PC-3 (cell line): ENCODE data around the gene EIF4EBP3. TPM values are rescaled to one million over a fixed set of nuclear protein-coding genes. Genes with fewer than 3 reads are reported as not detected.

Source experiments
- ATAC-seq: fragments of 200-7000 bp; cut with Tn5 transposase; 2 replicates; pipeline ENCODE4 v1.9.1; 2020; ENCODE audit warnings: mild to moderate bottlenecking, moderate library complexity
- BruUV-seq: library from RNA; stranded (reverse); fragments of 400-500 nt; replicated peaks from 2 replicates; lab custom pipeline; 2021; lab: Mats Ljungman, UMichigan
- CTCF ChIA-PET: fragments of 300-600 bp; sonication (Branson Sonifier 250); formaldehyde crosslinking; loops from one replicate; lab custom pipeline; 2022; ENCODE audit warnings: antibody characterized with exemption; lab: Charles Lee
- POLR2A ChIA-PET: fragments of 300-600 bp; sonication (Branson Sonifier 250); formaldehyde crosslinking; loops from one replicate; lab custom pipeline; 2022; ENCODE audit warnings: antibody characterized with exemption; ENCODE audit not compliant: unreplicated experiment; lab: Charles Lee
- DNase-seq: peaks from one replicate; pipeline ENCODE4 v3.0.0-alpha.2; 2015
- H2AFZ ChIP-seq: fragments of 300-600 bp; sonication (generic); 2 replicates; pipeline ENCODE4 v1.6.0; 2016; ENCODE audit warnings: antibody characterized with exemption, low read length
- H3F3A ChIP-seq: fragments of 300-600 bp; sonication (generic); one replicate; pipeline ENCODE4 v1.6.0; 2017; ENCODE audit warnings: antibody characterized with exemption, low read length, control low read depth, mild to moderate bottlenecking; ENCODE audit not compliant: unreplicated experiment
- H3K27ac ChIP-seq: fragments of 300-600 bp; sonication (generic); 2 replicates; pipeline ENCODE4 v1.5.1; 2016; ENCODE audit warnings: mild to moderate bottlenecking, low read length
- H3K27me3 ChIP-seq: fragments of 300-600 bp; sonication (generic); 2 replicates; pipeline ENCODE4 v1.6.1; 2016; ENCODE audit warnings: low read length, mixed read lengths
- H3K36me3 ChIP-seq: fragments of 300-600 bp; sonication (generic); 2 replicates; pipeline ENCODE4 v1.6.1; 2016; ENCODE audit warnings: low read depth, mixed run types, low read length, mixed read lengths
- H3K4me1 ChIP-seq: fragments of 300-600 bp; sonication (generic); 2 replicates; pipeline ENCODE4 v1.5.1; 2016; ENCODE audit warnings: low read length; ENCODE audit not compliant: insufficient read depth
- H3K4me2 ChIP-seq: fragments of 300-600 bp; sonication (generic); 2 replicates; pipeline ENCODE4 v1.6.0; 2016; ENCODE audit warnings: low read length
- H3K4me3 ChIP-seq: fragments of 300-600 bp; sonication (generic); 2 replicates; pipeline ENCODE4 v1.5.1; 2016; ENCODE audit warnings: mild to moderate bottlenecking, low read length, mixed read lengths
- H3K79me2 ChIP-seq: fragments of 300-600 bp; sonication (generic); 2 replicates; pipeline ENCODE4 v1.6.1; 2017; ENCODE audit warnings: low read length, mixed read lengths
- H3K9ac ChIP-seq: fragments of 300-600 bp; sonication (generic); 2 replicates; pipeline ENCODE4 v1.6.0; 2016; ENCODE audit warnings: mild to moderate bottlenecking, low read length
- H3K9me2 ChIP-seq: fragments of 300-600 bp; sonication (generic); replicated peaks from 2 replicates; pipeline ENCODE4 v1.6.1; 2016; ENCODE audit warnings: mixed run types, low read length, mixed read lengths
- H3K9me3 ChIP-seq: fragments of 300-600 bp; sonication (generic); 2 replicates; pipeline ENCODE4 v1.6.1; 2016; ENCODE audit warnings: low read length, mixed read lengths
- H4K20me1 ChIP-seq: fragments of 300-600 bp; sonication (generic); 2 replicates; pipeline ENCODE4 v1.6.1; 2016; ENCODE audit warnings: low read length, mixed read lengths
- EZH2 ChIP-seq: fragments of 300-600 bp; sonication (generic); IDR thresholded peaks from one replicate; pipeline ENCODE4 v1.6.1; 2017; ENCODE audit warnings: antibody characterized with exemption, mild to moderate bottlenecking, low read length; ENCODE audit not compliant: unreplicated experiment
- EZH2phosphoT487 ChIP-seq: fragments of 300-600 bp; sonication (generic); IDR thresholded peaks from 2 replicates; pipeline ENCODE4 v1.6.1; 2018; ENCODE audit warnings: mild to moderate bottlenecking, antibody characterized with exemption, low read length, borderline replicate concordance
- intact Hi-C: fragments of 100-400 bp; cut with micrococcal nuclease; formaldehyde crosslinking; loops from 2 replicates; pipeline ENCODE4 v1.9.0; 2023
- total RNA-seq: library from RNA; depleted of rRNA; stranded (reverse); fragments of >200 nt; gene quantifications from 2 replicates; pipeline ENCODE4 v1.2.3, GENCODE V29; 2014
- TF ChIP-seq, protein P1 (sequence below): fragments of 300-600 bp; sonication (generic); conservative IDR thresholded peaks from 2 replicates; pipeline ENCODE4 v1.5.1; 2017; ENCODE audit warnings: antibody characterized with exemption, low read depth, mild to moderate bottlenecking, low read length

Gene EIF4EBP3
- total RNA-seq, 1 experiment from 2014 or later, result not detected

DNA sequence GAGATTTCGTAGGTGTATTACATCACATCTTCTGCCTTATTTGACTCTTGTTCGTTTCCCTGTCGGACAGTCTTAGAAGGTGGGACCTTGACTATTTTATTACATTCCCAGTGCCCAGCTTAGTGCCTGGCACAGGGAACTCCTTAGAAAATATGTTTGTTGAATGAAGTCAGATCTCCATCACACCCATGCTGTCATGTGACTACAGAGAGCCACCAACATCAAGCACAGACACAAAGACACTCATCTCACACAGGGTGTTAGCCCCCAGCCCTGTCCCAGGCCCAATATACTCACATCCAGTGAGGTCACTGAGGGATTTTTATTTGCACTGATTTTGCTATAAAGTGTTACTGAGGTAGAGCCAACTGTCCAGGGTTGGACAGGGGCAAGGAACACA is 10.5 kb downstream of the EIF4EBP3 start:
- intact Hi-C loops, result no loop called here
- ATAC-seq (no peak), DNase-seq (no peak)
- Histone ChIP-seq H3K9me3 (no peaks in the 10 kb centered on the region), H3K9ac (peak overlapping the region; percentile 93), H3K4me1 (peaks cover 31% of the 10 kb centered on the region), H3K79me2 (peaks cover 40% of the 10 kb centered on the region), H3K27ac (peak overlapping the region; percentile 20; the same call in 1 of the 2 replicates), H2AFZ (peak overlapping the region; percentile 76), H3K9me2 (no peaks in the 10 kb centered on the region), H3F3A (no peaks in the 10 kb centered on the region), H3K27me3 (no peaks in the 10 kb centered on the region), H3K4me3 (peak overlapping the region; percentile 90; the same call in 1 of the 2 replicates), H4K20me1 (no peaks in the 10 kb centered on the region), H3K36me3 (no peaks in the 10 kb centered on the region), H3K4me2 (peak overlapping the region; percentile 92)
- no peak for TF ChIP-seq EZH2
- TF ChIP-seq, protein P1, sequence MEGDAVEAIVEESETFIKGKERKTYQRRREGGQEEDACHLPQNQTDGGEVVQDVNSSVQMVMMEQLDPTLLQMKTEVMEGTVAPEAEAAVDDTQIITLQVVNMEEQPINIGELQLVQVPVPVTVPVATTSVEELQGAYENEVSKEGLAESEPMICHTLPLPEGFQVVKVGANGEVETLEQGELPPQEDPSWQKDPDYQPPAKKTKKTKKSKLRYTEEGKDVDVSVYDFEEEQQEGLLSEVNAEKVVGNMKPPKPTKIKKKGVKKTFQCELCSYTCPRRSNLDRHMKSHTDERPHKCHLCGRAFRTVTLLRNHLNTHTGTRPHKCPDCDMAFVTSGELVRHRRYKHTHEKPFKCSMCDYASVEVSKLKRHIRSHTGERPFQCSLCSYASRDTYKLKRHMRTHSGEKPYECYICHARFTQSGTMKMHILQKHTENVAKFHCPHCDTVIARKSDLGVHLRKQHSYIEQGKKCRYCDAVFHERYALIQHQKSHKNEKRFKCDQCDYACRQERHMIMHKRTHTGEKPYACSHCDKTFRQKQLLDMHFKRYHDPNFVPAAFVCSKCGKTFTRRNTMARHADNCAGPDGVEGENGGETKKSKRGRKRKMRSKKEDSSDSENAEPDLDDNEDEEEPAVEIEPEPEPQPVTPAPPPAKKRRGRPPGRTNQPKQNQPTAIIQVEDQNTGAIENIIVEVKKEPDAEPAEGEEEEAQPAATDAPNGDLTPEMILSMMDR, result no peak
- no peak for TF ChIP-seq EZH2phosphoT487
- ChIA-PET POLR2A (interaction anchor here (0.6 kb wide), 2 partner anchors 43 to 89 kb away, joined by 3 to 5 read pairs; partner anchors contain the start of genes IK and NDUFA2), CTCF (no interaction called here)
- BruUV-seq, result no TSS peak

DNA sequence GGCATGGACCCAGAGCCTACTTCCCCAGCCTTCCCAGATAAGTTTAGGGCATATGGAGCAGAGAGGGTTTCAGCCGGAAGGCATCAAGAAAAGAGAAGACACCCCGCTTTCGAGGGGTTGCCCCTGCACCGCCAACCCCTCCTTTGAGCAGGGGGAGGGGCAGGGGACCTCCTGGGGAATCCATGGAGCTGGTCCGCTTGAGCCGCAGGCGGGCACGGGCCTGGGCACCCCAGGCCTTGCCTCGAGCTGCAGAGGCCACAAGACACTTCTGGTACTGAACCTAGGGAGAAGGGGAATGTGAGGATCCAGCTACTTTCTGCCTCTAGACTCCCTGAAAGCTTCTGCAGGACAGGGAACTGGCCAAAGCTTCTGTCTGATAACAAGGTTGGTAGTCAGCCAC is 11.1 kb downstream of the EIF4EBP3 start:
- Histone ChIP-seq H3K9me3 (no peaks in the 10 kb centered on the region), H3K4me1 (peaks cover 33% of the 10 kb centered on the region), H3K4me2 (no peak overlapping the region), H3K9ac (no peak overlapping the region), H3K9me2 (no peaks in the 10 kb centered on the region), H3K36me3 (no peaks in the 10 kb centered on the region), H2AFZ (no peak overlapping the region), H3K79me2 (peaks cover 39% of the 10 kb centered on the region), H3K27ac (no peak overlapping the region), H3K4me3 (no peak overlapping the region), H3K27me3 (no peaks in the 10 kb centered on the region), H3F3A (no peaks in the 10 kb centered on the region), H4K20me1 (no peaks in the 10 kb centered on the region)
- ChIA-PET CTCF (no interaction called here), POLR2A (interaction anchor here (0.6 kb wide), 2 partner anchors 89 kb away, joined by 3 read pairs; partner anchors contain the start of genes IK and NDUFA2)
- intact Hi-C loops, result no loop called here
- BruUV-seq, result no TSS peak
- DNase-seq (no peak), ATAC-seq (no peak)
- TF ChIP-seq EZH2 (no peak), EZH2phosphoT487 (no peak)
- TF ChIP-seq, protein P1, result no peak

DNA sequence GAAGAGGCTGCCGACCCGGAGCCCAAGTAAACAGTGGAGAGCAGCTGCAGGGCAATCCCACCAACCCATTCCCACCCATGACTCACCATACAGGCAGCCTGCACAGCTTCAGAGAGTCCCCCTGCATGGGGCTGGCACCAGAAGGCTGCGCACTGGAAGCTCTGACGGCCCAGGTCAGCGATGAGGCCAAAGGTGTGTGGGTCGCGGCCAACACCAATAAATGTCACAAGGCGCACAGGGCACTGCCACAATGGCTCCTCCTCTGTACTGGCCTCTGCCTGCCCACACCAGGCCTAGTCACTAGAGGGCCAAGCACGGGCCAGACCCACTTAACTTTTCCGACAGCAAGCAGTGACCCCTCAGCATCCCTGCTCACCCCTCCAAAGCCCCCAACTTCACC is 12.8 kb downstream of the EIF4EBP3 start:
- intact Hi-C loops, result no loop called here
- peaks cover 35% of the 10 kb centered on the region for H3K79me2 ChIP-seq
- no peak for ATAC-seq
- H3K4me1 ChIP-seq, result peaks cover 26% of the 10 kb centered on the region
- no peak overlapping the region for H2AFZ ChIP-seq
- H3K9ac ChIP-seq, result no peak overlapping the region
- no peaks in the 10 kb centered on the region for H3K36me3 ChIP-seq
- H3K4me3 ChIP-seq, result no peak overlapping the region
- ChIA-PET POLR2A (no interaction called here), CTCF (no interaction called here)
- no peak for DNase-seq
- no peak for TF ChIP-seq EZH2phosphoT487
- TF ChIP-seq, protein P1, result 0 out of 2 replicates have a peak, but pooled peaks have one; percentile 9
- no peaks in the 10 kb centered on the region for H3K27me3 ChIP-seq
- H3K27ac ChIP-seq, result no peak overlapping the region
- no TSS peak for BruUV-seq
- H3K4me2 ChIP-seq, result no peak overlapping the region
- no peaks in the 10 kb centered on the region for H3F3A ChIP-seq
- no peaks in the 10 kb centered on the region for H4K20me1 ChIP-seq
- no peaks in the 10 kb centered on the region for H3K9me2 ChIP-seq
- H3K9me3 ChIP-seq, result no peaks in the 10 kb centered on the region
